GM21529 (cell line): ENCODE measurements around the gene TSC22D2.
A peak's percentile ranks its signal among the peaks of the same experiment; 100 is the strongest.

ENCODE experiments used
- ATAC-seq: cut with Tn5 transposase; IDR thresholded peaks from one replicate; pipeline ENCODE4 v1.9.1; 2021; ENCODE audit not compliant: unreplicated experiment

The TSC22D2 gene

DNA sequence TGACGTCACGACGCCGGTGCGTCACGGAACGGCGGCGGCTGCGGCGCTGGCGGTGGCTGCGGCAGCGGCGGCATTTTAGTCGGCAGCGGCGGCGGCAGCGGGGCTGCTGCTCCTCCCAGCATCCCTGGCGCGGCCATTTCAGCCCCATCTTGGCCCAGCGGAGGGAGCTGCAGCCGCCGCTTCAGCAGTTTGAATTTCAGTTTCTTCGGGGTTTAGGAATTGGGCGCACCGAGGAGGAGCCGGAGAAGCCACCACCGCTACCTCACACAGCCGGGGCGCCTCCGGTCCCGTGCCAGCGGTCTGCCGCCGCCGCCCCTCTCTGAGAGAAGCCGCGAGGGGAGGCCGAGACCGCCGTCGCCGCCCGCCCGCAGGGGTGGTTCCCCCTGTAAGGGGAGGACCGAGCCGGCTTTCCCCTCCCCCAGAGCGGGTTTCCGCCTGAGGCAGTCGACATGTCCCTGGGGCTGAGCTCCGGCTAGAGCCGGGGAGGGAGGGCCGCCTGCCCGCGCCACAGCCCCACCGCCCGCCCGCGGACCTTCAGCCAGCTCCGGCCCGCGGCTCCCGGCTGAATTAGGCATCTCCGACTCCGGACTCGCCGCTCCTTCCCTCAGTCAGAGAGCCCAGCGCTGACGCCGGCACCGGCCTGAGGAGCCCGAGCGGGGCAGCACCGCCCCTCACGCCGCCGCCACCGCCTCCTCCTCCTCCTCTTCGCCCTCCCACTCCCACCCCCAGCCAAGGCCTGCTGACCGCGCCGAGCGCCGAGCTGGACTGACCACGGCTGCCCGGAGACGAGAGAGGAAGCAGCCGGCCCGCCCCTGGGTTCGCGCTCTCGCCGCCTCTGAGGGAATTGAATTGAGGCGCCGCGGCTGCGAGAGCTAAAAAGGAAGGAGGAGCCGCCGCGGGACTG, at the start of gene TSC22D2:
Gene TSC22D2, plus strand, starts transcription at position 78 of the 904 bp plus-strand sequence. CDS start 1,053 bp downstream, outside the sequence.
- peak; percentile 59 for ATAC-seq

DNA sequence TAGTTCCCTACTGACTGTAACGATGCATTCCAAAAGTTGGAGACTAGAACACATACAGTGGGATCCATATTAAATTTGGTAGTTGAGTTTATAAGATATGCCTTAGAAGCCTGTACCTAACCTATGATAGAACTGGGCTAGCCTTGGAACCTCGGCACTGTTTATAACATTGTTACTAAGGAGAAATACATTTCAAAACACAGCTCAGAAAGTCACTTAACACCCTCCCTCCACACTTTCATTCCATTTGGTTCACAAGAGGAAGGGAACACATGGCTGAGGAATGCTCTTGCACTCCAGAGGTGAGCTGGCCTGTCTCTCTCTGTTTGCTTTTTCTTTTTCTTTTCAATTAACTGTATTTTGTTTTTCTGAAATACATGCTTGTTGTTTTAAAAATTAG, 48.7 kb upstream of the TSC22D2 start:
- ATAC-seq = no peak

DNA sequence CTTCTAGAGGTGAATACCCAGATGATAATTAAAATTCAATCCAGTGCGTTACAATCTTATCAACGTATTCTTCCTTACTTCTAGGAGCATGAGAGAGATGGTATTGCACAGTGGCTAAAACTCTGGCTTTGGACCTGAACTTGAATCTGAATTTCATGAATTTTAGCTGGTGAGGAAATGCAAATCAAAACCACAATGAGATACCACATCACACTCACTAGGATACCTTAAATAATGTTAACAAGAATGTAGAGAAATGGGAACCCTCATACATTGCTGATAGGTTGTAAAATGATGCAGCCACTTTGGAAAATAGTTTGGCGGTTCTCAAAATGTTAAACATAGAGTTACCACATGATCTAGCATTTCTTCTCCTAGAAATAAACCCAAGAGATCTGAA, 47.1 kb upstream of the TSC22D2 start:
- ATAC-seq = no peak

DNA sequence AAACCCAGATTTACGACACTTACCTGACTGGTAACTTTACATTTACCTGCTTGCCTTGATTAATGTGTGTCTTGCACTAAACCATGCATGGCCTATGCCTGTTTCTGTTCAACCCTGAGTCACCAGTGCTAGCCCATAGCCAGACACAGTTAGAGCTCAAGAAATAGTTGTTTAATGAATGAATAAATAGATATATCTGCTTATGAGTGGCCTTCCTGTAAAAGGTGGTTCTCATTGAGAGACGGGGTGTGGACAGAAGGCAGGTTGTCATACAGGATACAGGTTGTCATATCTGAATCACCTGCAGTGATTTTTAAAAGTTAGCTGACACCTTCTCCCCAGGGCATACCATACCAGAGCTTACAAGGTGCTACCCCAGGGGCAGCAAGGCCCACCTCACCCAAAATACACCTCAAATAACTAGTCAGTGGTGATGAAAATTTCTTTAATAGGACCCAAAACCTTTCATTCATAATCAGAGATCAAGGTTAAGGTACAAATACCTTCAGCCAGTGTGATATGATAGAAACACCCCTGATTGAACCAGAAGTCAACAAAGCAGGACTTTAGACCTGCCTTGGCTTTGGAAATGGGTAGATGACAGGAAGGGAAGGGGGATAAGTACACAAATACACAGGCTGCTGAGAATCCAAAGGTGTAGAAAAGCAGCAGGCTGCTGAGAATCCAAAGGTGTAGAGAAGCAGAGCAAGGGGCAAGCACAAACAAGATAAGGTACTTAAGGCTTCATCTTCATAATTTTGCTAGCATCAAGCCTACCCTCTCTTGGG, 45.4 kb upstream of the TSC22D2 start:
- no peak for ATAC-seq

DNA sequence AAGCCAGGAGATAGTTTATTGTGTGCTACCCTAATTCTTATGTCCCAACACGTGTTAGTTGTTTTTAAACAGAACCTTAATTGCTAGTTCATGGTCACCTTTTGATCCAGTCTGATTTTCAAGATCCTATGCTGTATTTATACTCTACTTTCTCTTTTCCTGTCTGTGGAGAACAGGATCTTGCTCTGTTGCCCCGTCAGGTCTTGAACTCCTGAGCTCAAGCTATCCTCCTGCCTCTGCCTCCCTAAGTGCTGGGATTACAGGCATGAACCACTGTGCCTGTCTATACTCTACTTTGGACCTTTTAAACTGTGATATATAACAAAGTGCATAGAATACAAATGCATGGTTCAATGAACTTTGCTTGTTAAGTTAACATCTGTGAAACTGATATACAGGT, 44.7 kb upstream of the TSC22D2 start:
- no peak for ATAC-seq

DNA sequence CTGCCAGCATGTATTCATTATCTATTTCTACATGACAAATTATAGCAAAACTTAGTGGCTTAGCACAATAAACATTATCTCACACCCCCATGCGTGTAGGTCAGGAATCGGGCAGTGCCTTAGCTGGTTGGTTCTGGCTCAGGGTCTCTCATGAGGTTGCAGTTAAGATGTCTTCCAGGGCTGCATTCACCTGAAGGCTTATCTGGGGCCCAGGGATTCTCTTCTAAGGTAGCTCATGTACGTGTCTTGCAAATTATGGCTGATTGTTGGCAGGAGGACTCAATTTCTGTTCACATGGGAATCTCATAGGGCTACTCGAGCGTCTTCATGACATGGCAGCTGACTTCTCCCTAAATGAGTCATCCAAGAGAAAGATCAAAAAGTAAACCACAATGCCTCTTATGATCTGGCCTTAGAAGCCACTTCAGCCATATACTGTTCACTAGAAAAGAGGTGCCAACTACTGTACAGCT, 42.9 kb upstream of the TSC22D2 start:
- ATAC-seq = peak; percentile 64

DNA sequence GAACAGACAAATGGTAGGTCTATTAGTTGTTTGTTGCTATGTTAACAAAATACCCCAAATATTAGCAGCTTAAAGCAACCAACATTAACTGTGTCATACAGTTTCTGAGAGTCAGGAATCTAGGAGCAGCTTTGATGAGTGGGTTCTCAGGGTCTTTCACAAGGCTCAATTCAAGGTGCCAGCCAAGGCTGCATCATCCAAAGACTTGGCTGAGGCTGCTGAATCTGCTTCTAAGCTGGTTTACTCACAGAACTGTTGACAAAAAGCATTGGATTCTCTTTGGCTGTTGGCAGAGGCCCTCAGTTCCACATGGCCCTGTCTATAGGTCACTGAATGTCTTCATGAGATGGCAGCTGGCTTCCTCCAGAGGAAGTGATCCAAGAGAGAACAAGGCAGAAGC, 40.3 kb upstream of the TSC22D2 start:
- ATAC-seq = no peak

DNA sequence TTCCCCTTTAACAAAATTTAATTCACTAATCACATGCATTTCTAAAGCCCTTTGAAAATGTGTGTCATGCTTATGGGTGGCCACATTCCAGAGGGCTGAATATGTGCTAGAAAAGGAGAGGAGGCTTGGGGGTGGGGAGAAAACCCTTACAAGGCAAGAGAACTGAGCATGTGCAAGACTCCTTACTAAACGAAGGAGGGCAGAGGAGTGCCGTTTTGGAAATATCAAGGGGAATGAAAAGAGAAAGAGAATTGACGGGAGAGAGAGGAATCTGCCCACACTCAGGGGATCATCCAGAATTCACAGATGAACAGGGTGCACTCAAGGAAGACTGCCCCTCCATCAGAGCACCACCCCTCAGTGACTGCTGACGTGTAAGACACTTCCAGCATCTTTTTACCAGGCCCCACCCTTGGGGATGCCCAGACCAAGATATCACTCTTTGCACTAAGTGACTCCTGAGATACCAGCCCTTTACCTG, 37.9 kb upstream of the TSC22D2 start:
- ATAC-seq = no peak

DNA sequence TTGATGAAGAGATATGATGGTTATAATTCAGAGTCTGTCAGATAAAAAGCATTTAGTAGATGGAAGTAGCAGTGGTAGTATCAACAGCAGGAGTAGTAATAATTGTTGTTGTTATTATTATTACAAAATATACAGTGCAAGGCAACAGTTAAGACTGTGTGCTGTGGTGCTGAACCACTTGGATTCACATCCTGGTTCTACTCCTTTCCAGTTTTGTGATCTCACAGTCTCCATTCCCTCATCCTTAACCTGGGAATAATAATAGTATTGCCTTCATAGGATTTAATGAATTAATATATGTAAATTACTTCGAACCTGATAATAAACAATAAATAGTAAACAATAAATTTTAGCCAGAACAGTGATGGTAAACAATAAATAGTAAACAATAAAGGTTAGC, 37.1 kb upstream of the TSC22D2 start:
- no peak for ATAC-seq

DNA sequence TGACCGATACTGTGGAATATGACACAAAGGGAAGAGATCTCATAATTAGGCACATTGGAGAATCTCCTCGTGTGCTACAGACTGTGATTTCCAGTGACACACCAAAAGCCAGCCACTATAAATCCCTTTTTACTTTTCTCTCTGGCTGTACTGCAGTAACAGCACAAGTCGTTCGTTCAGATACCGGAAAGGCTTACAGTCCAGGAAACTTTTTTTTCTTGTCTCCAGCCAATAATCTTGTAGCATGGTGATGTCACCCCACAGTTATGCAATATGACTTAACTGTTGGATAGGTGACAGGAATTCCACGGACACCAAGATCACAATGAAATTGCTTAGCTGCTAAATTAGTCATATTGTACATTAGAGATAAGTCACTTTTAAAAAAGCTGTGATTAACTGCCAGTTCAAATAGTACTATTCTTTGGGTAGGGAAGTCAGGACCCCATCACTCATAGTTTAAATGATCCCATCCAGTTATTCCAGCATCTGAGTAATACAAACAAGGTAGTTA, 36.3 kb upstream of the TSC22D2 start:
- no peak for ATAC-seq

DNA sequence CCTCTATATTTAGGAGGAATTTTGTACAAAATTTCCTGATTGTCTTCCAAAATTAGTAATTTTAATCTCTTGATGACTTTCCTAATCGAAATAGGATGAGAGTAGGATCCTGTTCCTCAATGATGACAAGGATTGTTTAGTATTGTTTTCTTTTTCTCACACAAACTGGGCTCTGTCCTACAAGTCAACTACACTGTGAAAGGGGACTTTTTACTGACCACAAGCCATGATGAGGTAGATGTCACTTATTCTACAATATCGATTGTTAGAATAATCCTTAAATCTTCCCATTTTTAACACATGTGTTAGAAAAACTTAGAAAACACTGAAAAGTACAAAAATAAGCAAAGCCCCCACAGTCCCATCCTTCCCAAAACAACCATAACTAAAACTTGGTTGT, 35.8 kb upstream of the TSC22D2 start:
- ATAC-seq = no peak

DNA sequence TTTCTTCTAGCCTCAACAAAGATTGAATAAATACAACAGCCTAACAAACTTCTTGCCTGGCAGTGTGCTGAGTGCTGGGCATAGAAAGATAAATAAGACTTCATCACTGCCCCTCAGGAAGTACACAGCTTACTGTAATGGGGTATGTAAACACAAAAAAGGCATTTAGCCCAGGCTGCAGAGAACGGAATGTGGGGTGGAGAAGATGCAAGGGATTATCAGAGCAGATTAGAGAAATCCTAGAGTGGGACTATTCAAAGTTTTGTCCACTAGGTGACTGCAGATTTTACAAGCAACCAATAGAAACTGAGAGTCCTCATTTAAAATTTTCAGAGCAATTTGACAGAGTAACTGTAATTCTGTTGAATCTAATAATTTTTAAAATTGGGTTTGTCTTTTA, 35.4 kb upstream of the TSC22D2 start:
- no peak for ATAC-seq

DNA sequence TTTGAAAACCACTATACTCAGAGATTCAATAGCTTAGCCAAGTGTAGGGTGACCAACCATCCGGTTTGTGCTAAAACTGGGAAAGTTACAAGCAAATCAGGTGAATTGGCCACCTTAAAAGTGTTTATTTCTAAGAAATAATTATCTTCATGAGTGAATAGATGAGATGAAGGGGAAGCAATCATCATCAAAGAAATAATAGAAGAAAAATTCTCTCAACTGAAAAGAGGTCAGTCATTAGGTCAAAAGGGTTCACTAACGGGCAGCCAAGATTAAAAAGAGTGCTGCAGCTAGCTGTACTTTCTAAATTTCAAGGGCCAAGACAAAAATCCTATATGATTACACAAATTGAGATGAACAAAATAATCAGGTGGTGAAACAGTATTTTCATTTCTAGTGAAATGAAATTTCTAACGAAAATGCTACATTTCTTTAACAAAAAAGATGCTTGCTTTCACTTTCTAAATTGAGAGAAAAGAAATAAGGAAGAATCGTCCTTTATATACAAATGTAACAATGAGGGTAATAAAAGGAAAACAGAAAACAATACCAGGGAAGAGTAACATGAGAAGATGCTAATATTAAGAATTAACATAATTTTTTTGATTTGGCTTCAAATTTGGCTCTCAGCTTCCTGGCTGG, 34.7 kb upstream of the TSC22D2 start:
- no peak for ATAC-seq

DNA sequence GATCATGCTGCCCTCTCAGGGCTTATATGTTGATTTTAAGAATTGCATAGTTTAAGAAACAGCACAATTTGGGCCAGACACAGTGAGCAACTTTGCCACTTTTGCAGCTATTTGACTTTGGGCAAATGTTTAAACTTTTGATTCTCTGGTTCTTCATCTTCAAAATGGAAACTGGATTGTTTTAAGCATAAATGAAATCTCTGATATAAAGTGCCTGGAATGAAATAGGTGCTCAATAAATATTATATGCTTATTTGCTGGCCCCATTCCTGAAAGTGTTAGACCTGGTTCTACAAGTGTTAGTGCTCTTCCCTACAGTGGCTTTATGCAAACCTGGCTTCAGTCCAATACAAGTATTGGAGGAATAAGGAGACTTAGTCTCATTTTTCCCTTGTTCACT, 33.1 kb upstream of the TSC22D2 start:
- no peak for ATAC-seq

DNA sequence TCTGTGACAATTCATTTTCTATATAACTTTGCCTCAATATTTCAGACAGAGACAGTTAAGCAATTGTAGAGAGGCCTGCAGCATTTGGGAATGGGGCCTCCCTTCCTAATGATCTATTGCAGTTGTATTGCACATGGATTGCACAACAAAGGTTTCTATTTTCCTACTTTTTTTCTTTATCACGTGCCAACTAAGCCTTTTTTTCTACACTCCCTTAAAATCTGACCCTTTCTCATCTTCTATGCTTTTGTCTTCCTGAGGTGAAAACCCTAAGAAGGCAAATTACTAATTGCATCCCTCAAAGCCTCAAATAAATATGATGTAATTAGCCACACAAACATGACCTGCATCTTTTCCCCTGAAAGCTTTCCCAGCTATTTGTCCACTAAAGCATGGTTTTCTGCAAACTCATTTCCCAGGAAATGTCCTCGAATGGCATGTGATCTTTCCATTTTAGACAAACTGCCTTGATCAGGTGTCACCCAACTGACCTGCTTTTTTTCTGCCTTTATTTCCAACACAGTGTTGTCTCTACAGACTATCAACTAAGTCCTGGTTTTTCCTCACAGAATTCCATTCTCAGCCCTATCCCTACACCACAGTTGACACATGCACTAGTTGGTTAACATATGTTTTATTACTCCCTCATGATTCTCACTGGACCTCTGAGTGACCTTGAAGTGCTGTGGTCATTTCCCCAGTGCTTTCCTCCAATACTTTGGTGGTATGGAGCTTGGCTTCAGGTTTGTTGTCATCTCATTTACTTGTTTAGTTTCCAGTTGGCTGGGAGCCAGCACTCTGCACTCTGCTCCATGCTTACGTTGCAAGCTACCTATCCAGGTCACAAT, 31.9 kb upstream of the TSC22D2 start:
- ATAC-seq = no peak

DNA sequence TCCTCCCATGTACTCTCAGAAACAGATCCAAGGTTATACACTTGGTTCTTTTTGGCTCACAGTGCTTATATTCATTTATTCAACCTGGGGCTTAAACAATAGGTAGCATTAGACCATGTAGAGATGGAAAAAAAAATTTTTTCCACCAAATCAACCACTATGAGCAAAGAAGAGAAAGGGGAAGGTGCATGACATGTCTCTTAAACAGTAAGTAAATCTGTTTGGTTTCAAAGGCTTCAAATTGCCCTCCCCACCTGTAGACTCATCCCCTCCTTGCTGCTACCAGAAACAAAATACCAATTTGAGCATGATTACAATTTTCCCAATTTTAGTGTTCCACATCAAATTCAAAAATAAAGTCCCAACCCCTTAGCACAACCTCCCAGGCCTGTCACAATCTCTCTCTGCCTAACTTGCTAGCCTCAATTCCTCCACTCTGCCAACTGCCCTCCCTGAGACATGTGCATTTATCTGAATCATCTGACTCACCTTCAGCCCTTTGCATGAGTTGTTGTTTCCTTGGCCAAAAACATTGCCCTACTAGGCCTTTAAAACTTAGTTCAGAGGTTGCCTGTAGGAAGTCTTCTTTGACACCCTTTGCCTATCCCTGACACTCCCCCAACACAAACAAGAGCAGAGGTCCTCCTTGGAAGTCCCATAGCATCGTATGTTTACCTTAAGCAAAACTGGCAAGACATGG, 30.3 kb upstream of the TSC22D2 start:
- ATAC-seq = no peak

DNA sequence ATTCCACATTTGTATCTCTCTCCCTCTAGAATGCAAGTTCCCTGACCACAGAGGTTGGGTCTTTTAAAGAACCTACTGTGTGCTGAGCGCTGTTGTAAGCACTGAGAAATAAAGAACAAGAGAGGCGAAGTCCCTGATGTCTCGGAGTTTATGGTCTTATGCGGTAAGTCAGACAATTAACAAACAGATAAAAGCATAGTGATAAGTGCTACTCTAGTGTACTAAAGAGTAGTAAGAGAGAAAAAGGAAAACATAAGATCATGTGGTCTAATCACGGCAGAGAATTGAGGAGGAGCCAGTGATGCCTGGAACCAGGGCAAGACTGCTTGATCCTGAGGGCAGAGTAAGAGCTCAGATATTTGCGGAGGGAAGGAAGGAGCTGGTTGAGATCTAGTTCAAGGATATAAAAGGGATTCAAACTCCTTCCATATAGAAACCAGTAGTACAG, 29.8 kb upstream of the TSC22D2 start:
- ATAC-seq = no peak

DNA sequence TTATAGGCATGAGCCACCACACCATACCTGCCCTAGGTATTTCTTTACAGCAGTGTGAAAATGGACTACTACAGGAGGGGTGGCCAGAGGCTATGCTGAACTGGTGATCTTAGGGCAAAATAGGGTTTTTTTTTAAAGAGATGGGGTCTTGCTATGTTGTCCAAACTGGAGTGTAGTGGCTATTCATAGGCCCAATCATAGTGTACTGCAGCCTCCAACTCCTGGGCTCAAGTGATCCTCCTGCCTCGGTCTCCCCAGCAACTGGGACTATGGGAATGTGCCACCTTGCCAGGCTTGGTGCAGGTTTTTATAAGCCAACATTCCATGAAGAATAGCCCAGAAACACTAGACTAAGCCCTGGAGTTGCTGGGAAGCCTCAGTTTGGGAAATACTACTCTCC, 28.6 kb upstream of the TSC22D2 start:
- ATAC-seq = no peak
